ENCODE data around the gene SLC24A5.

Gene SLC24A5

GRCh38 chr15:48120745-48121144, at the start of gene SLC24A5:
Gene SLC24A5 (plus strand): TSS chr15:48120990. CDS start chr15:48121045, 55 bp downstream.
- DNase-seq (ENCODE audit: insufficient read length, low spot score) (no peak), FAIRE-seq (no peak)

- no peak for FAIRE-seq
- no peak for DNase-seq (ENCODE audit: insufficient read length, low spot score)
Observed at GRCh38 chr15:48072941-48073340, 47.8 kb upstream of the SLC24A5 start.

- FAIRE-seq (no peak), DNase-seq (ENCODE audit: insufficient read length, low spot score) (no peak)
Observed at GRCh38 chr15:48073881-48074280, 46.9 kb upstream of the SLC24A5 start.

GRCh38 chr15:48076454-48076853, 44.3 kb upstream of the SLC24A5 start:
- no peak for DNase-seq (ENCODE audit: insufficient read length, low spot score)
- no peak for FAIRE-seq

GRCh38 chr15:48077616-48078184, 43.1 kb upstream of the SLC24A5 start:
- DNase-seq (ENCODE audit: insufficient read length, low spot score) = no peak
- FAIRE-seq = no peak

GRCh38 chr15:48084759-48085590, 35.8 kb upstream of the SLC24A5 start:
- FAIRE-seq = no peak
- peak; percentile 25 for DNase-seq (ENCODE audit: insufficient read length, low spot score)

- FAIRE-seq = no peak
Observed at GRCh38 chr15:48085591-48085930, 35.2 kb upstream of the SLC24A5 start.

GRCh38 chr15:48086133-48086532, 34.7 kb upstream of the SLC24A5 start:
- FAIRE-seq (no peak), DNase-seq (ENCODE audit: insufficient read length, low spot score) (no peak)

More at GRCh38 chr15:48085591-48085930, 35.2 kb upstream of the SLC24A5 start:
- DNase-seq (ENCODE audit: insufficient read length, low spot score) = no peak

GRCh38 chr15:48086576-48086975, 34.2 kb upstream of the SLC24A5 start:
- no peak for FAIRE-seq
- DNase-seq (ENCODE audit: insufficient read length, low spot score) = no peak

- DNase-seq (ENCODE audit: insufficient read length, low spot score) (no peak), FAIRE-seq (no peak)
Observed at GRCh38 chr15:48087844-48088243, 32.9 kb upstream of the SLC24A5 start.

GRCh38 chr15:48089702-48090101, 31.1 kb upstream of the SLC24A5 start:
- DNase-seq (ENCODE audit: insufficient read length, low spot score) (no peak), FAIRE-seq (no peak)

- FAIRE-seq (no peak), DNase-seq (ENCODE audit: insufficient read length, low spot score) (no peak)
Observed at GRCh38 chr15:48090115-48090514, 30.7 kb upstream of the SLC24A5 start.

- DNase-seq (ENCODE audit: insufficient read length, low spot score) = no peak
Observed at GRCh38 chr15:48090666-48091065, 30.1 kb upstream of the SLC24A5 start.

GRCh38 chr15:48091522-48091921, 29.3 kb upstream of the SLC24A5 start:
- DNase-seq (ENCODE audit: insufficient read length, low spot score) (no peak), FAIRE-seq (no peak)

More at GRCh38 chr15:48090666-48091065, 30.1 kb upstream of the SLC24A5 start:
- FAIRE-seq = no peak

- DNase-seq (ENCODE audit: insufficient read length, low spot score) (peak; percentile 6), FAIRE-seq (no peak)
Observed at GRCh38 chr15:48096355-48096786, 24.4 kb upstream of the SLC24A5 start.

- FAIRE-seq (no peak), DNase-seq (ENCODE audit: insufficient read length, low spot score) (peak; percentile 42)
Observed at GRCh38 chr15:48096813-48097212, 24.0 kb upstream of the SLC24A5 start.

GRCh38 chr15:48097264-48097663, 23.5 kb upstream of the SLC24A5 start:
- DNase-seq (ENCODE audit: insufficient read length, low spot score) = no peak
- FAIRE-seq = no peak

GRCh38 chr15:48101376-48101961, 19.3 kb upstream of the SLC24A5 start:
- DNase-seq (ENCODE audit: insufficient read length, low spot score) (no peak), FAIRE-seq (no peak)

GRCh38 chr15:48102167-48102566, 18.6 kb upstream of the SLC24A5 start:
- DNase-seq (ENCODE audit: insufficient read length, low spot score) (no peak), FAIRE-seq (no peak)

- FAIRE-seq = no peak
- no peak for DNase-seq (ENCODE audit: insufficient read length, low spot score)
Observed at GRCh38 chr15:48103647-48104046, 17.1 kb upstream of the SLC24A5 start.

- FAIRE-seq (no peak), DNase-seq (ENCODE audit: insufficient read length, low spot score) (no peak)
Observed at GRCh38 chr15:48105936-48106335, 14.9 kb upstream of the SLC24A5 start.

- FAIRE-seq (no peak), DNase-seq (ENCODE audit: insufficient read length, low spot score) (no peak)
Observed at GRCh38 chr15:48109212-48109611, 11.6 kb upstream of the SLC24A5 start.
